Erythroblast (primary cell): ENCODE measurements around the gene FOLR2.

Source experiments
- GATA1 ChIP-seq: IDR thresholded peaks from 2 replicates; pipeline ENCODE4 v1.6.1; 2011; ENCODE audit warnings: low read depth, mild to moderate bottlenecking, control low read depth, low read length, moderate library complexity
- POLR2A ChIP-seq: IDR thresholded peaks from 2 replicates; pipeline ENCODE4 v1.6.1; 2011; ENCODE audit warnings: mild to moderate bottlenecking, low read length

DNA sequence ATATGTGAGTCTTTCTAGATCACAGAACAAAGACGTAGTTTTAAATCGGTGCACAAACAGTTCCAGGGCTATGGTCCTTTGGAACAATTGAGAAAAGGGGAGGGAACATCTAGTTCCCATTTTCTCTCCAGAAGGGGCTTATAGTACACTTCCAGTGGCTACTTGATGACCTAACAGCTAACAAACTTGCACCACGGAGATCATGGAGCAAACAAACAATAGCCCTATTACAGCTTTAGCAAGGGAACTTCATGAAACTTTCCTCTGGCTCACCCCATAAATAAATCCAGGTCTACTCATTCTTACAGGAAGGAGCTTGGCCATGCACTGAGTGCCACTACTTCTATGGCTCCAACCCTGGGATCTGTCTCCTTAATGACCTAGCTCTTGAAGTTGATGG, 8.3 kb upstream of the FOLR2 start:
- no peak for TF ChIP-seq POLR2A
- TF ChIP-seq GATA1, result no peak
